SW480 (cell line): Measurements from ENCODE around the gene SNAP91.
"Not testable (repeated sequence)": the region's sequence is repeated elsewhere in the genome, so short reads cannot be mapped to it uniquely, and the experiment has no call there.

Experiments used
- DNase-seq: peaks from one replicate; pipeline ENCODE4 v3.0.0-alpha.2; 2016; ENCODE audit warnings: low spot score

Gene SNAP91

DNA sequence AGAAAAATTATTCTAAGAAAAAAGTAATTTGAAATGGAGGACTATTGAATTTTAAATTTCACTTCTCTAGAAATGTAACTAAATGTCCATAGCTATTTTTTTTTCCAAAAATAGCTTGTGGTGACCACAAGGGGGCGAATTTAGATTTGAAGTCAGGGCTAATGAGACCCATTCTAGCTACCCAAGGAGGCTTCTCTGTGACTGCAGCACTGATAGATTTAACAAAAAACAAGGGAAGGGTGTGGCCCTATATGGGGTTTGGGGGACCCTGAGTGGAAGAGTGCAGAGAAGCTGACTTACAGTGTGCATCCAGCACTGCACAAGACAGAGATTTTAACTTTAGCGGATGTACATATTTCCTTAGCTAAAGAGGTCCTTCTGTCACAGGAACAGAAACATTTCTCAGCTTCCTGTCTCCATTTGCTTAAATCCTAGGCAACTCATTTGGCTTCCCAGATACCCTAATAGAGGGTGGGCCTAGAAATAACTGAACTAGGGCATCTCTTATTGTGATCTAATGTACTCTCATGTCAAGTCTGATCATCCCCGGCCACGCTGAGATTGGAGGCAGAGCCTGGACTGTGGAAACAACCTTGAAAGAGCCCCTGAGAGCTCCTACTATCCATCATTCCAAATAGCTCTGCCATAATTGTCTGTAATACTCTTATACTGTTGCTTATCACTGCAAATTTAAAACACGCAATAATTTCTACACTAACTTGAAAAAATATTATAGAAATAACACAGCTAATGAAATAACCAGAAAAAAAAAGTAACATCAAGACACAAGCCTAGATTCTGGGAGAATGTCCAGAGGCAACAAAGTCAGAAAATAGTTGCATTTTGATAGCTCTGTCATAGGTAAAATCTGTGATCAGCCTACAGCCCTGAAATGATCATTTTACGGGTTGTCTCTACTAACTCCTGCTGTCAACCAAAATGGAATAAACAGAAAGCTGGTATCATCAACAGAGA is 93.6 kb downstream of the SNAP91 start:
- DNase-seq = peak; percentile 25

DNA sequence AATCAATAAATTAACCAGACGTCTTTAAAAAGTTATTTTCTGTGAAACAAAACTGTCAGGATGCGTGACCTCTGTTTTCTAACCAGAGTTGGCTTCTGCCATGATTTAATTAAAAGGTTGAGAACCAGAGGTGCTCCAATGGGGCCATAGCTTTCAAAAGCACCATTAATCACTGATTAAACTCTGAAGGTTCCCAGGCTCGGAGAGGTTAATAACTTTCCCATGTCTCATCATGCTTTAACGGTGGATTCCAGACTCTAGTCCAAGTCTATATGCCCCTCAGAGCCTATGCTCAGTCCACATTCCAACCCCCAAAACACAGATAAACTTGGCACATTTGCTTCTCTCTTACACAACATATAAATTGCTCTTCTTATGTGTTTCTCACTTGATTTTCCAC is 95.5 kb downstream of the SNAP91 start:
- no peak for DNase-seq

DNA sequence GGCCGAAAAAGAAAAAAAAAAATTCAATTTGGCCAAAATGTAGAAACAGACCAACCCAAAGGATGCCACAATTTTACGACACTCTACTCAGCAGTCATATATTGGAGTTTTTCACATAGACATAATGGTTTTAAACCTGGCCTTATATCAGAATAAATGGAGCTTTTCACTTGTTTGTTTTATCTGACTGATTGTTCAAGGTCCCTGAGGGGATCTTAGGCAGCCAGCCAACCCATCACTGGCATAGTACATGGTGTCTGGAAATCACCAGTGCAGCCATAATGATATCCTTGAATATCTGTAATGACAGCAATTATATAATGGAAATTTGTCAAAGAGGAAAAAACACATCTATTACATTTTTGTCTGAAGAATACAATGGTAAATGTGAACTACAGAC is 99.7 kb downstream of the SNAP91 start:
- DNase-seq = no peak

DNA sequence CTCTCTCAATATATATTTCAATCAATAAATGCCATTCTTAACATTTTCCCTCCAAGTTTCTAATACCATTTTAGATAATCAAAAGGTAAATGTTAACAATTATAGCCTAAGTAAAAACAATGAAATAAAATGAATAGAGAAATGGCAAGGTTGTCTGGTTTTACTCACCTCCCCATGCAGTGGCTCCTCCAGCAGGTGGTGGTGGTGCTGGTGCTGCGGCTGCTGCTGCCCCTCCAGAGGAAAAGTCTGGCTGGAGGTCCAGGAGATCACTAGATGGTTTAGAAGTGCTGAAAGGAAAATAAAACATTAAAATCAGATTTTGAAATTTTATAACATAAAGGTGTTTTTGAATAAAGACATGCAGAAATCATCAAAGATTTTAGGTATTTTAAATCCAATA is 103.4 kb downstream of the SNAP91 start:
- DNase-seq = no peak

DNA sequence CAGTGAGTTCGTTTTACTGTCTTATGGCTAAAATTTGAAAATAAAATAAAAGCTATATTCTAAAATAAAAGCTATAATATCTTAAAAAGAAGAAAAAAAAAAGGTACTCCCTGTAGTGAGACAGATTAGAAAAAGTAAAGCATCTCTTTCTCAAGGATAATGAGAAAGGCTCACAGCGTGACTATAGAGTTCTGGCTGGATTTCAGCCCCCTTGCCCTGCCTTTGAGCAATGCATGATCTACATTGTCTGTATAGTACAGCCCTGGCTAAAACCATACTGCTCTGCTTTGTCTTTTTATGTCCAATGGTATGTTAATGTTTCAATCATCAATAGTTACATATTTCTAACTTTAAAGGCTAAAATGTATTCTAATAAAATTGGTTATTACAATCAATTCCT is 105.3 kb downstream of the SNAP91 start:
- no peak for DNase-seq

DNA sequence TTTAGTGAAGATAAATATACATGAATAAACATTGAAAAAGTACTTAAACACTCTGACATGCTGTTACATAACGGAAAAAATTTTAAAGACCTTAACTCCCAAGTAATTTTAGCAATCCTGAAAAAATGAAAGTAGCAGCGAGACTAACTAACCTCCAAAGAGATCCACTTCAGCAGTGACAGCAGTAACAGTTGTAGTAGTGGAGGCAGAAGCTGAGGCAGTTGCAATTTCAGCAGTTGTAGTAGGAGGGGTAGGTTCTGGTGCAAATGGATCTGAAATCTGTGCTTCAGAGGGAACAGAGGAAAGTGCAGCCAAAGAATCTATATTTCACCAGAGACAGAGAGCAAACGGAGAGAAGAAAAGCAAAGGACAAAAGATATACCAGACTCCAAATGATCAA is 107.8 kb downstream of the SNAP91 start:
- DNase-seq = no peak

DNA sequence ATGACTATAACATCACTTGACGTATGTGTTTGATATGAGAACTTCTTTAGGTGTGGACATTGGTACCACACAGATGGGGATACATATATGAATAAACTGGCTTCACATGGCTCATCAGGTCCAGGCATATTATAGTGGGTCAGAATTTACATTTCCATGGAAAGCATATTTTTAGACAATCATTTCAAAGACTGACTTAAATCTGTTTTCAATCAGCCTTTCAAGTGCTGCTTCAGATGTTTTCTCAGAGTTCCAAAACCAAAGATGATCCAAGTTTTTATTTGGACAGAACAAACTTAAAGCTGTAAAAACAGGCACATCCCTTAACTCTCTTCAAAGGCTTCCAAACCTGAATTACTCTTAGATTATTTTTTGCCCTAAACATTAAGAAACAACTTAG is 108.4 kb downstream of the SNAP91 start:
- DNase-seq = no peak

DNA sequence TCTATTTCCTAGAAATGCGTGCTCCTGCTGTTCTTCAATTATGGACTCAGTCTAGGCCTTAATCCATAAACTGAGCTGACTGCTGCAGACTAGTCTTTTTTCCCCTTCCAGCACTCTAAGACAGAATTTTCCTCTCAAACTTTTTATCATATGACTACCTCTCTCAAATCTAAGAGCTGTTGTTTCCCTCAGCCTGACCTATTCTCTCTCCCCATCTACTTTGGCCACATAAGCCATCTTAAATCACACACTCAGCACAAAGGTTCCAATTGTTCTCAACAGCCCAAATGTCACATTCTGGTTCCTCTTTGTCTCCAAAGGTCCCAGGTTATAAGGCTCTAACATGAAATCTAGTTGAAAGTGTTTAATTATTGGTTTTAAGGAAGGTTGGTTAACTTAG is 111.4 kb downstream of the SNAP91 start:
- DNase-seq = no peak

DNA sequence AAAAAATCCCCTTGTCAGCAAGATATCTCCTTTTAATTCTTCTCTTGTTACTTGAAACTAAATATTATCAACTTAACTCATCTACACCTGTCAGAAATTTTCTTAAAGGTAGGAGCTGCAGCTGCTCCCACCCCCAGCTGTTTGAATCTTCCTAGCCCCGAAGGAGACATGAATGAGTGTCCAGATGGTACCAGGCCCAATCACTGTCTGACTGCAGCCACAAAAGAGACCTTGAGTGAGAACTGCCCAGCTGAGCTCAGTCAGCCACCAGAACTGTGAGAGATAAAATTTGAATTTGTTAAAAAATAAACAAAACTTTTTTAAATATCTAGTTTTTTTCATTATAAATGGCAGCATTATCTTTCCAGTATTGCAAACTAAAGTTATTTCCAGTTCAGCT is 111.8 kb downstream of the SNAP91 start:
- no peak for DNase-seq

DNA sequence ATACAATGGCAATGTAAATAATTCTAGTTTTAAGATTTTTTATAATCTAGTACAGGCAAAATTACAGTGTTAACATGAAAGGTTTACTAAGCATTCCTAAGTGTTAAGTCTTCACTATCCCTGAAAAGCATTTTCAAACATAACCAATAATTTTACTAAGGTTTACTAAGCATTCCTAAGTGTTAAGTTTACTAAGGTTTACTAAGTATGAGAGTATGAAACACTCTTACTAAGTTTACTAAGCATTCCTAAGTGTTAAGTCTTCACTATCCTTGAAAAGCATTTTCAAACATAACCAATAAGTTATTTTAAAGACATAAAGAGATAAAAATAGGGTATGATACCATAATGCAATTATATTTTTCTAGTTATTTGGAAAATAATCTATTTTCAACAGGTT is 114.0 kb downstream of the SNAP91 start:
- no peak for DNase-seq

DNA sequence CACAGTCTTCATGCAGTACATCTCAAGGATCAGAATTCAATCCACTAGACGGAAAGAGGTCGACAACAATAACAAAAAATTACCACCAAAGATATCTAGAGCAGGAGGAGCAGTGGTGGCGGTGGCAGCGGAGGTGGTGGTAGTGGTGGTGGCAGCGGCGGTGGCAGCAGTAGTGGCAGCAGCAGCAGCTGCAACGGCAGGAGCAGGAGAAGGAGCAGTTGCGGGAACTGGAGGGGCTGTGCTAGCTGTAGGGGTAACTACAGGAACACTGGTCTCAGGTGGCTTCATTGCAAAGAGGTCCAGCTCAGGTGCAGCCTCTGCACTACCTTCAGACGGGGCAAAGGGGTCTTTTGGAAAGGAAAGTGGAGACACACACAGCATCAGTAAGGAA is 115.5 kb downstream of the SNAP91 start:
- DNase-seq = no peak

DNA sequence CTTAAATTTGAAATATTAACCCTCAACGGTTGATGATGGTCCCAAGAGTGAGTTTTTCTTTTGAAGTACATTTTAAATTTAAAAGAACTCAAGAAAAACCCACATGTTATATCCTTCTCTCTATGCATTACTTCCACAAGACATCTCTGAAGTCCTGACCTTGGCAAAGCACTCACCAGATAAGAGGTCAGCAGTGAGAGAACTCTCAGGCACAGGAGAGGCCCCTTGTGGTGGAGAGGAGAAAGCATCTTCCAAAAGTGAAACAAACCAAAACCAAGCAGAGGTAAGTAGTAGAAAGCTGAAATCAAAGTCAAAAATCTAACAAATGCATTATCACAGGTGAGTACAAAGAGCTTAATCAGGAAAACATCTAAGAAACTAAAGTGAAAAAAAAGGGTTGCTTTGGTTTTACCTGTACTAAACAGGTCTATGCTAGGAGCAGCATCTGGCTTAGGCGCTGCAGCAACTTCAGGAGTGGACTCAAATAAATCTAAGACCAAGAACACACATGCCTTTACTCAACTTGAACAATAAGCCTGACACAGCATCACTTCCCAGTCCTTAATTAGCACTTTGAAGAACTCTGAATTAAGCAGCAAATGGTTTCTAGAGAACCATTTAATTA is 116.0 kb downstream of the SNAP91 start:
- DNase-seq = peak; percentile 45

DNA sequence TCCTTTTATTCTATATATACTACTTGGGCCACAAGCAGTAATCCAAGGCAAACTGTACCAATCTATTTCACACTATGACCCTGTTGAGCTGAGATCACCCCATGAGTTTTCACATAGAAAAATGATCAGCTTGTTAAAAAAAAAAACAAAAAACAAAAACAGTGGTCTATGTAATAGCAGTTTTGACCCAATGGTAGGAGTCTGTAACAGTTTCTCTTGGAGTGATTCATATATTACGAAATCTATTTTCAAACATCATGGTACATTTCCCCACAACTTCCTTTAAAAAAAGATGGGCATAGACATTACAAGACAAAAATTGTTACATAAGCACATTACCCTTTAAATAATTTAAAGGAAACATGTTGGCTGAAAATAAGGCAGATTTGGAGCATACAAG is 118.5 kb downstream of the SNAP91 start:
- no peak for DNase-seq

DNA sequence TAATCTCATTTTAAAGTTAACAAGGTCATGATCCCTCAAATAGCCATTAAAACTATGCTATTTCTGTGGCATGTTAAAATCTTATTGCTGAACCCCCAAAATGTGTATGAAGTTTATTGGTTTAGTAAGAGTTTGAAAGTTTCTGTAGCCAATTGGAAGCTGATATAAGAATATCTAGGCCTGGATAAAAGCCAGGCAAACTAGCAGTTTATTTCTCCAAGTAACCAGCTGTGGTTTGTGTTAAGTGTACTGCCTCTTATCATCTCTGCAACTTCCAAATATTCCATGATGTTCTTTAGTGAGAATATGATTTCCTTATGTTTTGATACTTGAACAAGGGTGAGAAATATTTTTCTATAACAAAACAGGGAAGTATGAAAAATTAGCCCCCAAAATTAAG is 119.8 kb downstream of the SNAP91 start:
- no peak for DNase-seq

DNA sequence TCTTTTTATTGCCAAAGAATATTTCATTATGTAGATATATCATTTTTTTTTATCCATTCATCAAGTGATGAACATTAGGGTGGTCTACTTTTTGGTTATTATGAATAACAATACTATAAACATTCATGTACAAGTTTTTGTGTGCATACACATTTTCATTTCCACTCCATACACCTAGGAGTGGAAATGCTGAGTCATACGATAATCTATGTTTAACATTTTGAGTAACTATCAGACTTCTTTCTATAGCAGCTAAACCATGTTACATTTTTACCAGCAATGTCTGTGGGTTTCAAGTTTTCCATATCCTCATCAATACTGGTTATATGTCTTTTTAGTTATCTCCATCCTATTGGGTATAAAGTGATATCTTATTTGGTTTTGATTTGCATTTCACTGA is 130.8 kb downstream of the SNAP91 start:
- no peak for DNase-seq

DNA sequence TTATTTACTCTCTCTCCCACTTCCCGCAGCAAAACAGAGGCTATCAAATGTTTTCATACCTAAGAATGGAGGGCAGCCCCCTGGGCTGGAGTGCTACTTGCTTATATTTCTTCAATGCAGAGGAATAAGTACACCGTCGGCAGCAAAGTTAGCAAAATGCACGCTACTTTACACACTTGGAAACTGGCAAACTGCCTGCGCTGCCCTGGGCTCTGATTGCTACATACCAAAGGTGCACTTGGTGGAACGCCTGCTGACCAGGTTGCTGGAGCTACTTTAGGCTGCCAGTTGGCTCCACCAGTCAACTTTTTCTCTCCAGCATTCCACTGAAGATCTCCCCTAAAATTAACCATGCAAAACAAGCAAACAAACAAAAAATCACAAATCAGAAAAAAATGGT is 134.1 kb downstream of the SNAP91 start:
- no peak for DNase-seq

DNA sequence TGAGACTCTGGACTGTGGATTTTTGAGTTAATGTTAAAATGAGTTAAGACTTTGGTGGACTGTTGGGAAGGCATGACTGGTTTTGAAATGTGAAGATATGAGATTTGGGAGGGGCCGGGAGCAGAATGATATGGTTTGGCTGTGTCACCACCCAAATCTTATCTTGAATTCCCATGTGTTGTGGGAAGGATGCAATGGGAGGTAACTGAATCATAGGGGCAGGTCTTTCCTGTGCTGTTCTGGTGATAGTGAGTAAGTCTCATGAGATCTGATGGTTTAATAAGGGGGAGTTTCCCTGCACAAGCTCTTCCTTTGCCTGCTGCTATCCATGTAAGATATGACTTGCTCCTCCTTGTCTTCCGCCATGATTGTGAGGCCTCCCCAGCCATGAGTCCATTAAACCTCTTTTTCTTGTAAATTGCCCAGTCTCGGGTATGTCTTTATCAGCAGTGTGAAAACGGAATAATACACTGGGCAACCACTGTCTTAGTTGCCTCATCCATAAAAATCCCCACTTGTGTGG is 137.2 kb downstream of the SNAP91 start:
- DNase-seq = not testable (repeated sequence)

DNA sequence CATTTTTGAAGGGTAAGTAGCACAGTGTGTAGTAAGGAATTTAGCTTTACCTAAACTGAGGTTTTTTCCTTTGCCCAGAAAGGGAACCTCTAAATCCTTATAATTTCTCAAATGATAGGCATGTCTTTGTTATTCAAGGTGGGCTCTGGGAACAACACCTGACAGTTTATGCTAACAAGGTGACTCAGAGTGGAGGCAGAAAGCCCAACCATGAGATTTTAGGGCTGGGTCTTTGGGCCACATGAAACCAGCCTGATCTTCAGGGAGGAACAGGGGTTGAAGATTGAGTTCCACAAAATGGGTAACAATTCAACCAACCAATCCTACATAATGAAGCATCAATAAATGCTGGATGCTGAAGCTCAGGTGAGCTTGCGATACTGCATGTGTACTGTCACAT is 149.9 kb downstream of the SNAP91 start:
- no peak for DNase-seq

DNA sequence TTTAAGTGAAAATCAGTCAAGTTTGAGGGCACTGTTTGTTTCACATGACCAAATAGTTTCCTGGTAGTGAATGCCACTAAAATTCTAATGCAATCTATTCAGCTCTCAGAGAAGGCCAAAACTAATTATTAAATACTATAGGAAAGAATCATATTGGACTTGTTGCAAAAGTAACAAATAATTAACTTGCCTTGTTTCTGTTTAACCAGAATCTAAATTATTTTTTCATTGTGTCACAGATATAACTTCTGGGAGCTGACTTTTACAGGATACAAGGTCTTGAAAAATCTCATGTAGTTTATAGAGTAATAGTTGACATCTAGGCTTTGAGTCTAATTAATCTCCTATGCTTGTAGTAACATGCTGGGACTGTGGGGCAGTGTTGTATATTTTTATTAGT is 152.0 kb downstream of the SNAP91 start:
- DNase-seq = no peak

DNA sequence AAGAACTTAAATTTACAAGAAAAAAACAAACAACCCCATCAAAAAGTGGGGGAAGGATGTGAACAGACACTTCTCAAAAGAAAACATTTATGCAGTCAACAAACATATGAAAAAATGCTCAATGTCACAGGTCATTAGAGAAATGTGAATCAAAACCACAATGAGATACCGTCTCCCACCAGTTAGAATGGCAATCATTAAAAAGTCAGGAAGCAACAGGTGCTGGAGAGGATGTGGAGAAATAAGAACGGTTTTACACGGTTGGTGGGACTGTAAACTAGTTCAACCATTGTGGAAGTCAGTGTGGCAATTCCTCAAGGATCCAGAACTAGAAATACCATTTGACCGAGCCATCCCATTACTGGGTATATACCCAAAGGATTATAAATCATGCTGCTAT is 157.2 kb downstream of the SNAP91 start:
- DNase-seq = not testable (repeated sequence)

DNA sequence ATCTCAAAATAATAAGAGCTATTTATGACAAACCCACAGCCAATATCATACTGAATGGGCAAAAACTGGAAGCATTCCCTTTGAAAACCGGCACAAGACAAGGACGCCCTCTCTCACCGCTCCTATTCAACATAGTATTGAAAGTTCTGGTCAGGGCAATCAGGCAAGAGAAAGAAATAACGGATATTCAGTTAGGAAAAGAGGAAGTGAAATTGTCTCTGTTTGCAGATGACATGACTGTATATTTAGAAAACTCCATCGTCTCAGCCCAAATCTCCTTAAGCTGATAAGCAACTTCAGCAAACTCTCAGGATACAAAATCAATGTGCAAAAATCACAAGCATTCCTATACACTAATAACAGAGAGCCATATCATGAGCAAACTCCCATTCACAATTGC is 158.4 kb downstream of the SNAP91 start:
- not testable (repeated sequence) for DNase-seq

DNA sequence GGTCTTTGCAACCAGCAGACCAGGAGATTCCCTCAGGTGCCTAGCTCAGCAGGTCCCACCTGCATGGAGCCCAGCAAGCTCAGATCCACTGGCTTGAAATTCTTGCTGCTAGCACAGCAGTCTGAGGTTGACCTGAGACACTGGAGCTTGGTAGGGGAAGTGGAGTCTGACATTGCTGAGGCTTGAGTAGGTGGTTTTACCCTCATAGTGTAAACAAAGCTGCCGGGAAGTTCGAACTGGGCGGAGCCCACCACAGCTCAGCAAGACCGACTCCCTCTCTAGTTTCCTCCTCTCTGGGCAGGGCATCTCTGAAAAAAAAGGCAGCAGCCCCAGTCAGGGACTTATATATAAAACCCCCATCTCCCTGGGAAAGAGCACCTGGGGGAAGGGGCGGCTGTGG is 162.3 kb downstream of the SNAP91 start:
- DNase-seq = no peak

DNA sequence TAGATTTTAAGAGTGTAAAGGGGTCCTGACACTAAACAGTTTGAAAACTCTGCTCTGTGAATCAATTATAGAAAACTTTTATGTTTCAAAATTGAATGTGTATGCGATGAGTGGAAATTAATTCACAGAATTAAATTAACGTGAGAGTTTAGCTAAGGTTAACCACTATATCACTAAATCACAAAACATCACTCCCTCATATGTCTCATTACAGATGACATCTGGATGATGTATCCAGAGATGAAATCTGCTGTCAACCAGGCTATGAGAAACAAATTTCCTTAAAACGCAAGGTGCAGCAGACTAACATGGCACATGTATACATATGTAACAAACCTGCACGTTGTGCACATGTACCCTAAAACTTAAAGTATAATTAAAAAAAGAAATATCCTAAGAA is 169.2 kb downstream of the SNAP91 start:
- no peak for DNase-seq
